Measurements from ENCODE around the gene CLDN5.

DNA sequence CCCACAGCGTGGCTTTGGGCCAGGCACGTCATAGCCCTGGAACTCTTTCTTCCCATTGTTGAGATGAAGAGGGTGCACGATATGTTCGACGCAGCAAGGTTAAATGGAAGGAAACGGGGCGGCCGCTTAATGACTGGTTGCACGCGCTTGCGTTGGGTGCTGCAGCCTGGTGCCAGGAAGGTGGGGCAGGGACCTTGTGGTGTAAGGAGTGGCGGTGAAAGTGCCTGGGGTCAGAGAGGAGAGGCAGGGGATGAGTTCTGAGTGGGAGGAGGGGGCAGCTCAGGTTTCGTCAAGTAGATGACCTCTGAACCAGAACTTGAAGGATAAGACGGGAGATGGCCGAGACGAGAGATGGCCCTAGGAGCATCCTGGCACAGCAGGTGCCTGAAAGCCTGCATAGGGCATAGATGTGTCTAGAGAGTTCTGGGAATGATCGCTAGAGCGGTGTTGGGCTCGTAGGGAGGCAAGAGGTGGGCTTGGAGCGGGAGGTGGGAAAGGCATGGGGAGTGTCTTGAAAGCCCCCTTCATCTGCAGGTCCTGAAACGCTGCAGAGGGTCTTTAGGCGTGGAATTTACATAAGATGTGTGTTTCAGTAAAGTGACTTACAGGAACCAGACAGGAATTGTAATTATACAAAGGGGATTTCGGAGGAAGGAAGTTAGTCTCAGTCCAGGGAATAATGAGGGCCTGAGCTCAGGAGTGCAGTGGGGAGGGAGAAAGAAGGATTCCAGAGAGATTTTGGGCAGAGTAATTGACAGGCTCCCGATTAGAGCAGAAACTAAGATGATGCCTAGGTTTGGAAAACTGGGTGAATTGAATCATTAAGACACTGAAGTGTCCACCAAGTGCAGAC lies 43.2 kb upstream of the CLDN5 start:
- TF ChIP-seq POLR2AphosphoS5 (IDR thresholded peaks at IDR 0.05; ENCODE audit: borderline replicate concordance, low read depth, low read length) (no peak), EZH2 (IDR thresholded peaks at IDR 0.05) (no peak)
